ENCODE measurements around the gene NATD1. TPM values are rescaled to one million over a fixed set of nuclear protein-coding genes. Genes with fewer than 3 reads are reported as not detected.

Gene NATD1
- total and polyA plus RNA-seq, 9 of the 15 experiments (the other 6 are each of a cell fraction or from before 2014, with no cell fraction given) = 0.24 to 5.4 (median 1.6) TPM

DNA sequence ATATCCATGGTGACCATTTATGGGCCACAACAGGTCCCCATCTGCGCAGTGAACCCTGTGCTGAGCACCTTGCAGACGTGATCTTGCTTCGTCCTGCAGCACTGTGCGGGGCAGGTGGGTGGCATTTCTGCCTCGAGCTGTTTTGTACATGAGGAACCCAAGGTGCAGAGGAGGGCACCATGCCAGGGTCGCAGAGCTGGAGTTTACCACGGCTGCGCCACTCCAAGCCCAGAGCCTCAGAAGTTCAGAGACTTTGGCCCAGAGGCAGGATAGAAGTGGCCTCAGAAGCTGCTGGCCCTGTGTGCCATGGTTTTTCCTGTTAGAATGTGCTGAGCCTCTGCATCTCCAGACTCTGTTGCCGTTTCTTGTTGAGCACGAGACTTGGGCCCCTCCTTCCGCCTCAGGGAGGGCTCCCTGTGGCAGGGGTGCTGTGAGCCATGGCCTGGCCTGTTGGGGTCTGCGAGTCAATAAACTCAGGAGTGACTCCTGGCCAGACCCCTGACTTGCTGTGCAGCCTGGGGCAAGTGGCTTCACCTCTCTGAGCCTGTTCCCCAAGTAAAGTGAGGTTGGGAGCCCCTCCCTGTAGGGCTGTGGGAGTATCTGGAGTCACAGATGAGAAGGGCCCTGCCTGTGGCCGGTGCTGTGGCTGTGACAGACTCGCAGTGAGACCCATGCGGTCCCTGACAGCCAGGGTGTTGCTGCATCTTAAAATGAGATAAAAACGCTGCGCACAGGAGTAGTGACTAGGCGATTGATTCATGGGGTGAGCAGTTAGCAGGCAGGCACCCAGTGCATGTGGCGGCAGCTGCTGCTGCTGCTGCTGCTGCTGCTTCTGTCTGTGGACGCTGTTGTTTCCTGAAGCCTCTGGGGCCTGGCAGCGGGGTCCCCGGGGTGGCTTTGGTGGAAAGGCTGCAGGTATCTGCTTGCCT is 43.2 kb upstream of the NATD1 start:
- WGBS (ENCODE audit: insufficient coverage, low coverage, missing lambda C conversion rate) = 26% methylated on average over 22 of the region's 22 CpGs
- intact Hi-C loops (cut with micrococcal nuclease) = no loop called here
- H4K20me1 ChIP-seq (replicated peaks; ENCODE audit: control insufficient read depth, insufficient read depth, low read length) = peaks cover 15% of the 10 kb centered on the region; the same call in 1 of the 2 replicates
- no peak overlapping the region for H2AFZ ChIP-seq (ENCODE audit: low read depth, low read length)
- H3K79me2 ChIP-seq (ENCODE audit: control insufficient read depth, insufficient read depth, low read length) = no peaks in the 10 kb centered on the region
- no peak overlapping the region for H3K4me3 ChIP-seq
- FAIRE-seq = peak; percentile 84
- ChIA-PET CTCF (ENCODE audit: low intra/inter-chr PET ratio) (no interaction called here), POLR2A (interaction anchor here (0.6 kb wide), 2 partner anchors 9 to 252 kb away, joined by 3 read pairs; no protein-coding TSS in a partner anchor)
- peaks cover 16% of the 10 kb centered on the region; the same call in 2 of the 3 replicates for H3K36me3 ChIP-seq (ENCODE audit: control insufficient read depth, insufficient read depth, low read length)
- BruUV-seq (replicated peaks) = no TSS peak
- H3K27ac ChIP-seq (ENCODE audit: extremely low read depth, low read depth, low read length) = no peak overlapping the region
- peak overlapping the region in 1 of 2 experiments; percentile 64; a peak in 2 of 4 replicates for H3K9ac ChIP-seq (ENCODE audit: insufficient read depth in 1 of 2, low read depth in 2 of 2, low read length in 2 of 2)
- peaks cover 4 to 59% of the 10 kb centered on the region in 2 experiments; a peak in 4 of 5 replicates for H3K4me1 ChIP-seq (replicated peaks in 1 of 2; ENCODE audit: control insufficient read depth in 2 of 2, insufficient read depth in 2 of 2, low read length in 2 of 2)
- H3K4me2 ChIP-seq (ENCODE audit: insufficient read depth, low read length) = peak overlapping the region; percentile 2; the same call in 1 of the 2 replicates
- peak; percentile 59 to 81 (median 69) for DNase-seq (ENCODE audit: extremely low read depth in 1 of 4, low spot score in 3 of 4)
- peak; percentile 78 for ATAC-seq
- peaks cover 3% of the 10 kb centered on the region for H3K9me1 ChIP-seq (ENCODE audit: control insufficient read depth, insufficient read depth, low read length)
- H3K9me3 ChIP-seq (replicated peaks; ENCODE audit: control insufficient read depth, insufficient read depth, low read depth, low read length) = no peaks in the 10 kb centered on the region
- H3K27me3 ChIP-seq (ENCODE audit: control insufficient read depth in 2 of 2, insufficient read depth in 2 of 2, low read length in 2 of 2) = no peaks in the 10 kb centered on the region
- in situ Hi-C loops (cut with MboI) = loop anchor here (10.0 to 25.0 kb wide), 2 partner anchors 766 to 1088 kb away; no protein-coding TSS in a partner anchor
- TF ChIP-seq ETV6 (IDR thresholded peaks at IDR 0.05; ENCODE audit: borderline replicate concordance in 1 of 2, low read depth in 2 of 2, low read length in 1 of 2) (no peak), ETV6 (CRISPR knock-in tag; IDR thresholded peaks at IDR 0.05; ENCODE audit: borderline replicate concordance) (no peak), CHD7 (IDR thresholded peaks at IDR 0.05; ENCODE audit: low read depth, low read length) (no peak), MBD2 (IDR thresholded peaks at IDR 0.05; ENCODE audit: borderline replicate concordance, low read depth) (no peak), SRSF1 (IDR thresholded peaks at IDR 0.05; ENCODE audit: low read depth, low read length) (no peak), ZNF764 (CRISPR knock-in tag; IDR thresholded peaks at IDR 0.05; ENCODE audit: low read depth) (no peak), BRD9 (IDR thresholded peaks at IDR 0.05; ENCODE audit: low read depth, partially characterized antibody) (peak; percentile 56), NR4A1 (CRISPR knock-in tag; IDR thresholded peaks at IDR 0.05) (no peak), NR4A1 (tag; IDR thresholded peaks at IDR 0.05) (no peak), ZKSCAN1 (IDR thresholded peaks at IDR 0.05; ENCODE audit: low read depth, low read length) (0 out of 2 replicates have a peak, but pooled peaks have one; percentile 12)

Measured in K562 (cell line).